Nephron (organoid): Measurements from ENCODE around the gene PDE4D.

Experiments
- H3K27ac Mint-ChIP-seq, 3 experiments: 2 replicates each; pipeline ENCODE4 v1.8.0; 2020; ENCODE audit warnings: mixed read lengths in 3 of 3, mild to moderate bottlenecking in 2 of 3, moderate library complexity in 1 of 3
- H3K27me3 Mint-ChIP-seq: 2 replicates; pipeline ENCODE4 v1.8.0; 2021; ENCODE audit warnings: low read depth, mild to moderate bottlenecking, moderate library complexity, mixed read lengths
- H3K36me3 Mint-ChIP-seq: 2 replicates; pipeline ENCODE4 v1.8.0; 2020; ENCODE audit warnings: low read depth, mixed read lengths
- H3K4me1 Mint-ChIP-seq: 2 replicates; pipeline ENCODE4 v1.8.0; 2020; ENCODE audit warnings: mixed read lengths
- H3K4me3 Mint-ChIP-seq, 3 experiments: 2 replicates each; pipeline ENCODE4 v1.8.0; 2020; ENCODE audit warnings: mild to moderate bottlenecking in 3 of 3, mixed read lengths in 3 of 3, moderate library complexity in 2 of 3
- H3K9me3 Mint-ChIP-seq: 2 replicates; pipeline ENCODE4 v1.8.0; 2020; ENCODE audit warnings: mixed read lengths
- CTCF ChIP-seq, 3 experiments: fragments of 200-600 bp; sonication (generic); IDR thresholded peaks; one replicate each; pipeline ENCODE4 v1.5.0; 2021; ENCODE audit warnings: antibody characterized with exemption in 3 of 3; ENCODE audit not compliant: unreplicated experiment in 3 of 3

The PDE4D gene

GRCh38 chr5:59722874-59723273 lies 170.7 kb downstream of the PDE4D start:
- H3K27me3 Mint-ChIP-seq = peaks cover 4% of the 10 kb centered on the region
- peaks cover 15% of the 10 kb centered on the region for H3K4me1 Mint-ChIP-seq
- no peak for TF ChIP-seq CTCF (IDR thresholded peaks at IDR 0.05; ENCODE audit: unreplicated experiment in 3 of 3)
- H3K27ac Mint-ChIP-seq = peak overlapping the region in 1 of 3 experiments; percentile 45
- H3K9me3 Mint-ChIP-seq = no peaks in the 10 kb centered on the region
- no peaks in the 10 kb centered on the region for H3K36me3 Mint-ChIP-seq
- H3K4me3 Mint-ChIP-seq = no peak overlapping the region

- Mint-ChIP-seq H3K27me3 (peaks cover 4% of the 10 kb centered on the region), H3K36me3 (no peaks in the 10 kb centered on the region), H3K27ac (no peak overlapping the region), H3K9me3 (no peaks in the 10 kb centered on the region), H3K4me1 (peaks cover 15% of the 10 kb centered on the region), H3K4me3 (no peak overlapping the region)
- no peak for TF ChIP-seq CTCF (IDR thresholded peaks at IDR 0.05; ENCODE audit: unreplicated experiment in 3 of 3)
Observed at GRCh38 chr5:59721741-59722140, 171.8 kb downstream of the PDE4D start.

- peaks cover 5% of the 10 kb centered on the region for H3K9me3 Mint-ChIP-seq
- H3K4me1 Mint-ChIP-seq = peaks cover 3% of the 10 kb centered on the region
- H3K27me3 Mint-ChIP-seq = peaks cover 3% of the 10 kb centered on the region
- TF ChIP-seq CTCF (IDR thresholded peaks at IDR 0.05; ENCODE audit: unreplicated experiment in 3 of 3) = no peak
- no peak overlapping the region for H3K4me3 Mint-ChIP-seq
- no peaks in the 10 kb centered on the region for H3K36me3 Mint-ChIP-seq
- no peak overlapping the region for H3K27ac Mint-ChIP-seq
Observed at GRCh38 chr5:59720063-59720462, 173.5 kb downstream of the PDE4D start.

GRCh38 chr5:59716966-59717500 lies 176.5 kb downstream of the PDE4D start:
- Mint-ChIP-seq H3K27me3 (no peaks in the 10 kb centered on the region), H3K4me1 (no peaks in the 10 kb centered on the region), H3K9me3 (peaks cover 8% of the 10 kb centered on the region), H3K36me3 (peaks cover 11% of the 10 kb centered on the region), H3K27ac (no peak overlapping the region), H3K4me3 (no peak overlapping the region)
- TF ChIP-seq CTCF (IDR thresholded peaks at IDR 0.05; ENCODE audit: unreplicated experiment in 3 of 3) = no peak

- Mint-ChIP-seq H3K36me3 (peaks cover 11% of the 10 kb centered on the region), H3K4me1 (peaks cover 6% of the 10 kb centered on the region), H3K9me3 (peaks cover 8% of the 10 kb centered on the region), H3K27me3 (no peaks in the 10 kb centered on the region), H3K27ac (no peak overlapping the region), H3K4me3 (no peak overlapping the region)
- no peak for TF ChIP-seq CTCF (IDR thresholded peaks at IDR 0.05; ENCODE audit: unreplicated experiment in 3 of 3)
Observed at GRCh38 chr5:59716029-59716428, 177.5 kb downstream of the PDE4D start.

GRCh38 chr5:59715228-59715627 lies 178.3 kb downstream of the PDE4D start:
- H3K4me1 Mint-ChIP-seq = peaks cover 10% of the 10 kb centered on the region
- H3K27me3 Mint-ChIP-seq = no peaks in the 10 kb centered on the region
- peaks cover 11% of the 10 kb centered on the region for H3K36me3 Mint-ChIP-seq
- no peak for TF ChIP-seq CTCF (IDR thresholded peaks at IDR 0.05; ENCODE audit: unreplicated experiment in 3 of 3)
- H3K27ac Mint-ChIP-seq = no peak overlapping the region
- H3K9me3 Mint-ChIP-seq = peaks cover 8% of the 10 kb centered on the region
- H3K4me3 Mint-ChIP-seq = no peak overlapping the region
